Astrocyte (in vitro differentiated cells and primary cell): ENCODE data around the gene ULK3. TPM values are rescaled to one million over a fixed set of nuclear protein-coding genes. Genes with fewer than 3 reads are reported as not detected.

ENCODE experiments used
- DNase-seq: peaks from one replicate; pipeline ENCODE4 v3.0.0-alpha.2; 2010; ENCODE audit warnings: low read depth
- FAIRE-seq: peaks from 2 replicates; lab custom pipeline; 2011; peaks lifted over from hg19 to GRCh38; lab: Jason Lieb, UNC
- H2AFZ ChIP-seq: 2 replicates; pipeline ENCODE4 v1.6.0; 2012; ENCODE audit warnings: low read depth, low read length, inconsistent platforms
- H3K27ac ChIP-seq: 2 replicates; pipeline ENCODE4 v1.5.1; 2011; ENCODE audit warnings: low read depth, low read length, inconsistent platforms
- H3K27me3 ChIP-seq: 2 replicates; pipeline ENCODE4 v1.6.0; 2011; ENCODE audit warnings: low read length, inconsistent platforms; ENCODE audit not compliant: insufficient read depth
- H3K36me3 ChIP-seq: 2 replicates; pipeline ENCODE4 v1.5.1; 2011; ENCODE audit warnings: low read length, inconsistent platforms; ENCODE audit not compliant: insufficient read depth
- H3K4me1 ChIP-seq: 2 replicates; pipeline ENCODE4 v1.5.1; 2011; ENCODE audit warnings: low read length, inconsistent platforms; ENCODE audit not compliant: insufficient read depth
- H3K4me2 ChIP-seq: 2 replicates; pipeline ENCODE4 v1.6.0; 2012; ENCODE audit warnings: low read length, inconsistent platforms
- H3K4me3 ChIP-seq: 2 replicates; pipeline ENCODE4 v1.5.1; 2011; ENCODE audit warnings: low read depth, mild to moderate bottlenecking, low read length, inconsistent platforms; ENCODE audit not compliant: insufficient read depth
- H3K79me2 ChIP-seq: 2 replicates; pipeline ENCODE4 v1.6.0; 2012; ENCODE audit warnings: mild to moderate bottlenecking, low read length, inconsistent platforms; ENCODE audit not compliant: insufficient read depth
- H3K9ac ChIP-seq: 2 replicates; pipeline ENCODE4 v1.6.0; 2012; ENCODE audit warnings: mild to moderate bottlenecking, low read length, inconsistent platforms
- H3K9me3 ChIP-seq: 2 replicates; pipeline ENCODE4 v1.5.1; 2012; ENCODE audit warnings: low read depth, mild to moderate bottlenecking, low read length, inconsistent platforms; ENCODE audit not compliant: insufficient read depth
- H4K20me1 ChIP-seq: 2 replicates; pipeline ENCODE4 v1.6.0; 2012; ENCODE audit warnings: low read length, inconsistent platforms; ENCODE audit not compliant: insufficient read depth
- H3K27ac Mint-ChIP-seq: one replicate; pipeline ENCODE4 v1.8.0; 2021; ENCODE audit warnings: mild to moderate bottlenecking, mixed read lengths; ENCODE audit not compliant: unreplicated experiment
- H3K27me3 Mint-ChIP-seq: one replicate; pipeline ENCODE4 v1.8.0; 2021; ENCODE audit warnings: low read depth, mixed read lengths; ENCODE audit not compliant: unreplicated experiment
- H3K36me3 Mint-ChIP-seq: one replicate; pipeline ENCODE4 v1.8.0; 2021; ENCODE audit warnings: low read depth, mixed read lengths; ENCODE audit not compliant: unreplicated experiment
- H3K4me1 Mint-ChIP-seq: one replicate; pipeline ENCODE4 v1.8.0; 2021; ENCODE audit warnings: low read depth, mixed read lengths; ENCODE audit not compliant: unreplicated experiment
- H3K4me3 Mint-ChIP-seq: one replicate; pipeline ENCODE4 v1.8.0; 2021; ENCODE audit warnings: mild to moderate bottlenecking, moderate library complexity, mixed read lengths; ENCODE audit not compliant: unreplicated experiment
- H3K9me3 Mint-ChIP-seq: one replicate; pipeline ENCODE4 v1.8.0; 2021; ENCODE audit warnings: mild to moderate bottlenecking, mixed read lengths; ENCODE audit not compliant: unreplicated experiment
- CTCF ChIP-seq: IDR thresholded peaks from 2 replicates; pipeline ENCODE4 v1.5.1; 2011; ENCODE audit warnings: low read depth, mild to moderate bottlenecking, inconsistent platforms, low read length, moderate library complexity; ENCODE audit not compliant: insufficient read depth
- EZH2 ChIP-seq: IDR thresholded peaks from 2 replicates; pipeline ENCODE4 v1.6.1; 2012; ENCODE audit warnings: mild to moderate bottlenecking, low read length, inconsistent platforms; ENCODE audit not compliant: insufficient read depth
- total RNA-seq: library from RNA; stranded (reverse); gene quantifications from 2 replicates; pipeline ENCODE4 v1.2.1, GENCODE V29; 2021

ULK3 gene
- total RNA-seq, 1 donor from 2014 or later, result 15.6 TPM

- H3K27me3 Mint-ChIP-seq, result no peaks in the 10 kb centered on the region
- no peaks in the 10 kb centered on the region for H3K27me3 ChIP-seq
- H3K4me1 ChIP-seq, result no peaks in the 10 kb centered on the region
- no peak overlapping the region for H3K4me3 ChIP-seq
- H3K9me3 ChIP-seq, result no peaks in the 10 kb centered on the region
- peaks cover 57% of the 10 kb centered on the region for H4K20me1 ChIP-seq
- H3K27ac Mint-ChIP-seq, result no peak overlapping the region
- H3K36me3 Mint-ChIP-seq, result peaks cover 4% of the 10 kb centered on the region
- H3K36me3 ChIP-seq, result peaks cover 6% of the 10 kb centered on the region
- no peak for DNase-seq
- no peak overlapping the region for H3K9ac ChIP-seq
- no peak overlapping the region for H3K4me3 Mint-ChIP-seq
- H3K79me2 ChIP-seq, result peaks cover 40% of the 10 kb centered on the region
- no peak overlapping the region for H2AFZ ChIP-seq
- H3K27ac ChIP-seq, result no peak overlapping the region
- H3K4me1 Mint-ChIP-seq, result peaks cover 1% of the 10 kb centered on the region
- H3K4me2 ChIP-seq, result no peak overlapping the region
- FAIRE-seq, result no peak
- H3K9me3 Mint-ChIP-seq, result no peaks in the 10 kb centered on the region
- peak; percentile 77 for TF ChIP-seq CTCF
- TF ChIP-seq EZH2, result no peak
Measured at GRCh38 chr15:74799856-74800558, 42.9 kb downstream of the ULK3 start.

- TF ChIP-seq EZH2 (no peak), CTCF (no peak)
- Histone ChIP-seq H4K20me1 (peaks cover 63% of the 10 kb centered on the region), H2AFZ (no peak overlapping the region), H3K4me2 (no peak overlapping the region), H3K79me2 (peaks cover 47% of the 10 kb centered on the region), H3K27me3 (no peaks in the 10 kb centered on the region), H3K4me1 (no peaks in the 10 kb centered on the region), H3K9me3 (no peaks in the 10 kb centered on the region), H3K27ac (no peak overlapping the region), H3K36me3 (peaks cover 6% of the 10 kb centered on the region), H3K9ac (no peak overlapping the region), H3K4me3 (no peak overlapping the region)
- H3K9me3 Mint-ChIP-seq, result no peaks in the 10 kb centered on the region
- peaks cover 2% of the 10 kb centered on the region for H3K36me3 Mint-ChIP-seq
- no peak for DNase-seq
- no peak overlapping the region for H3K4me3 Mint-ChIP-seq
- H3K27me3 Mint-ChIP-seq, result no peaks in the 10 kb centered on the region
- FAIRE-seq, result no peak
- H3K27ac Mint-ChIP-seq, result no peak overlapping the region
- H3K4me1 Mint-ChIP-seq, result peaks cover 6% of the 10 kb centered on the region
Measured at GRCh38 chr15:74799255-74799855, 43.6 kb downstream of the ULK3 start.
